Lower leg skin (tissue), 3 donors: ENCODE data around the gene FRY.

Experiments used
- CTCF ChIP-seq, 3 donors: fragments of 450-650 bp; IDR thresholded peaks; one replicate each; pipeline ENCODE4 v1.5.1; 2016; ENCODE audit warnings: antibody characterized with exemption in 3 of 3, mild to moderate bottlenecking in 3 of 3, moderate library complexity in 2 of 3
- POLR2A ChIP-seq, 2 donors: fragments of 450-650 bp; IDR thresholded peaks; one replicate each; pipeline ENCODE4 v1.6.1; 2016 to 2017; ENCODE audit warnings: antibody characterized with exemption in 2 of 2, mild to moderate bottlenecking in 1 of 2, moderate library complexity in 1 of 2

- no peak for TF ChIP-seq CTCF (IDR thresholded peaks at IDR 0.05)
- TF ChIP-seq POLR2A (IDR thresholded peaks at IDR 0.05): no peak
Observed at GRCh38 chr13:32254416-32254815, 222.8 kb downstream of the FRY start.
